Measurements from ENCODE around the gene TPCN2.

The TPCN2 gene

GRCh38 chr11:69010964-69011623 lies 37.6 kb upstream of the TPCN2 start:
- peak; percentile 22 for DNase-seq (ENCODE audit: low read depth)

- no peak for DNase-seq (ENCODE audit: low read depth)
These were observed 37.1 kb upstream of the TPCN2 start for GRCh38 chr11:69011624-69012091.

DNA sequence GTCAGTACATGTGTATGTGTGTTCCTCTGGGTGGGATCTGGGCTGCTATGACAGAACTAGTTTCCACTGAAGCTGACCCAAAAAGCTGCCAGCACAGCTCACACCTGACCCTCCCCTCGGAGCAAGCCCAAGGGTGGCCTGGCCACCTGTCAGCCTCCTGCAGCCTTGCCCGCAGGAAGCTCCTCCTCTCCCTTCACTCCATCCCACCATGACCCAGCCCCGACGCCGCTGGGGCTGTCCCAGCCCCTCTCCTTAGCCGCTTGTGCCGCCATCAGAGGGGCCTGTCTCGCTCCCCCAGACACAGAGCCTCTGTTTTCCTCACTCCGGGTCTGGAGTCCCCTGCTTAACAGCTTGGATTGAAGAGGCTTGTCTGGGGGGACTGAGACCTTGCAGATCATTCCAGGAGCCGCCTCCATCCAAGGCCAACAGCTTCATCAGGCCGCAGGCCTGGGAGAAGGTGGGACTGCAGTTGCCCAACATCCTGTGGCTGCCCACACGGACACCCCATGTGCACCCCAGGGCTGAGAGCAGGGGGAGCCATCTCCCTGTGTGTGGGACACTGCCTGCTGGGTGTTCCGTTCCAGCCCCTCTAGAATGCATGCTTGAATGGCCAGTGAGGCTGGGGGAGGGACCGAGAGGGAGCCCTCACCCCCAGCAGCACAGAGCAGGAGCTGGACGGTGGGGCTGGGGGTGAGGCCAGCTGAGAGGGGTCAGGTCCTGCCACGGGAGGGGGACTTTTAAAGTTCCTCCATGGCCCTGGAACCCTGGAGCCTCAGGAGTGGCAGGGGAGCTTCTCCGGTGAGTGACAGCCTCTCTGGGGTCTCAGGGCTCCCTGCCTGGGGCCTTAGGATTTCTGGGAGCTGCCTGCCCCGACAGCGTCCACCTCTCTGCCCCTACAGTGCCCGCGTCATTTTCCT lies 36.4 kb upstream of the TPCN2 start:
- DNase-seq (ENCODE audit: low read depth), result no peak

DNA sequence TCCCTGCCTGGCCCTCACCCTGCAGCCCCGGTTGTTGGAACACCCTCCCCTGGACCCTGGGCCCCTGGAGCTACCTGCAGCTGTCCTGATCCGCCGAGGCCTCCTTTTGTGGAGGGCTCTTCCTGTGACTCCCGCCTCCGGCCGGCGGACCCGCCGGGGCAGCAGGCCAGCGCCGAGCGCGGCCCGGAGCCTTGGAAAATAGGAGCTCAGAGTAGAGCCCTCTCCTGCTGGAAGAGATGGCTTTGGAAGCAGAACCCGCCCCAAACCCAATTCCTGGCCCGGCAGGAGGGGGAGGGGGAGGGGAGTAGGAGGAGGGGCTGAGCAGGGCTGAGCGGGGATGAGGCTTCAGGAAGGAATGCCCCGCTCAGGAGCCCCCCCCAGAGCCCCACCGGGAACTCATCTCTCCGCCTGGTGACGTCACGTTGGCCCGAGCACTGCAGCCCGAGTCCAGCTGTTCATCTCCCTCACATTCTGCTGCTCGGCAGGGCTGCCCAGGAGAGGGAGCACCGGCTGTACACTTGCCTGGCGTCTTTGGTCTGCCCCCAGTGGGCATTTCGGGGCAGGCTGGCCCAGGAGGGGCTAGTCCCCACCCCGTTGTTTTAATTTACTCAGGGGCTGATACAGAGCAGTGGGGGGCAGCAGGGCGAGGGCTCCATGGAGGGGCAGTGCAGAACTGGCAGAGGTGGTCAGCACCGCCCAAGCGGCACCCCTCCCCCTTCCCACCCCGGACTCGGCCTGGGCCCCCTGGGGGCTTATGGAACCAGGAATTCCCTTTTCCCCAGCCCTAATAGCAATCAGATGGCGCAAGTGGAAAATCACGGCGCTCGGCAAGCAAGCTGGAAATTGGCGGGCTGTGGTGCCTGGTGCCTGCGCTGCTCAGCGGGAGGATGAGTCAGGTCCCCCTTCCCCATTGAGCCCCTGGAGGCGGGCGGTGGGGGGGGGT lies 35.5 kb upstream of the TPCN2 start, which contains the start of gene MRGPRF:
Gene MRGPRF (minus strand): TSS at position 238 of the 943 bp plus-strand sequence. CDS start 3,345 bp downstream, outside the sequence.
- no peak for DNase-seq (ENCODE audit: low read depth)

- DNase-seq (ENCODE audit: low read depth), result no peak
These were observed 34.5 kb upstream of the TPCN2 start for GRCh38 chr11:69014084-69014851.

- no peak for DNase-seq (ENCODE audit: low read depth)
These were observed 33.7 kb upstream of the TPCN2 start for GRCh38 chr11:69014898-69015549.

DNA sequence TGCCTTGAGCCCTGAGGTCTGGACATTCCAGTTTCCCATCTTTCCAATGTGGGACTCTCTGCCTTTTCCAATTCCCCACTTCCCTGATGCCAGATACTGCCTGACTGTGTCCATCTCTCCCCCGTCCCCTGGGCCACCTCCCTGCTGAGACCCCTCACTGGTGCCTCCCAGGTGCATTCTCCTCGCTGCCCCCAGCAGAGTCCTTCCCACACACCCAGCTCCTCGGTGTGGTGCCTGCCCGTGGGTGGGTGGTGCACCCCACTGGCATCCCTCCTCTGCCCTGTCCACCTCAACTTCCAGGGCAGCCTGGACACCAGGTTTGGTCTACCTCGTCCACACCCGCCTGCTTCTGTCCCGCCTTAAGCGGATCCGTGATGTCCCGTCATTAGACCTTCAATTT lies 30.8 kb upstream of the TPCN2 start:
- DNase-seq (ENCODE audit: low read depth), result no peak

GRCh38 chr11:69018924-69019323 lies 29.8 kb upstream of the TPCN2 start:
- no peak for DNase-seq (ENCODE audit: low read depth)

DNA sequence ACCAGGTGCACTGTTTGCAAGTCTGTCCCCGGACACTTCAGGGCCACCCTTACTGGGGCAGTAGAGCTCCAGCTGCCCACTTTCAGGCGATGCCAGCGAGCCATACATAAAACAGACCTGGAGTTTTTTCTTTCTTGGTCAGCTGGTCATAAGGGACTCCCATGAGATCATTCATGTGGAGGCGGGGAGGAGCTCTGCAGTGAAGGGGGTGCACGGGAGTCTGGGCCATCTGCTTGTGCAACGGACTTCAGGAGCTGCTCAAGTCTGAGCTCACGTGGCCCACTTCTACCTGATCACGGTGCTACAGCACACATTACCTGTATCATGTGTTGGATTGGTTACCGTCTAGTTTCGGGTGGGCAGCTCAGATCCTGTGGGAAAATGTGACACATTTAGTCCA lies 26.5 kb upstream of the TPCN2 start:
- DNase-seq (ENCODE audit: low read depth), result no peak

DNA sequence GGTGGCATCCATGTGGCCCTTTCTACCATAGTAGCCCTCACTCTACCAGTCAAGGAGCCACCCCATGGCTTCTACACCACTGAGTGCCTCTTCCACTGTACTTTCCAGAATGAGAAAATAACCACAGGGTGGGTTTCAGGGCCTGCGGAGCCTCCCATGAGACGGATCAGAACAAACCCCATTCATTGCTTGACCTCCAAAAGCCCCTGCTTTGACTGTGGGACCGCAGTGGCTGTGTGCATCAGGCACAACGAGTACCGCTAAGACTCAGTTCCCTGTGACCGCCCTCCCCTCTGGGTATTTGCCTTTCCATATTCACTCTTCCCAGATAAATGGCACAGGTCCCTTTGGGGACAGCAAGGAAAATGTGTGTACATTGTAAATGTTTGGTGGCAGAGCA lies 24.2 kb upstream of the TPCN2 start:
- DNase-seq (ENCODE audit: low read depth), result no peak

- no peak for DNase-seq (ENCODE audit: low read depth)
These were observed 20.9 kb upstream of the TPCN2 start for GRCh38 chr11:69027704-69028372.

- DNase-seq (ENCODE audit: low read depth), result no peak
These were observed 18.4 kb upstream of the TPCN2 start for GRCh38 chr11:69030301-69030700.

- no peak for DNase-seq (ENCODE audit: low read depth)
These were observed 15.9 kb upstream of the TPCN2 start for GRCh38 chr11:69032833-69033232.

DNA sequence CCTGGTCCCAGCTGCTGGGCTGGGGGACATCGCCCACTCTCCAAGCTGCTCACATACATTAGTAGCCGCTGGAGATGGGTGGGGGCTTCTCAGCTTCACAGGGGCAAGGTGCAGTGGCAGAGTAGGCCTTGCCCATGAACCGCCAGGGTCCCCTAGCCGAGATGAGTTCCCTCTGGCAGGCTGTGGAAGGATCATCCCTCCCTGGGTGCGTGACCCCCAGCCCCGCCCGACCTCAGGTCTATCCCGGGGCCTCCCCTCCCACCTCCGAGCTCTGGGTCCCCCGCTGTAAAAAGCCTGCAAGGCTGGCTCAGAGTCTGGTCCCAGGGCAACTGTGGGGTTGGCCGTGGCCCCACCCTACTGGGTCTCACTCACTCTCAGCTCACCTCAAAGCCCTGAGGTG lies 15.3 kb upstream of the TPCN2 start:
- no peak for DNase-seq (ENCODE audit: low read depth)

DNA sequence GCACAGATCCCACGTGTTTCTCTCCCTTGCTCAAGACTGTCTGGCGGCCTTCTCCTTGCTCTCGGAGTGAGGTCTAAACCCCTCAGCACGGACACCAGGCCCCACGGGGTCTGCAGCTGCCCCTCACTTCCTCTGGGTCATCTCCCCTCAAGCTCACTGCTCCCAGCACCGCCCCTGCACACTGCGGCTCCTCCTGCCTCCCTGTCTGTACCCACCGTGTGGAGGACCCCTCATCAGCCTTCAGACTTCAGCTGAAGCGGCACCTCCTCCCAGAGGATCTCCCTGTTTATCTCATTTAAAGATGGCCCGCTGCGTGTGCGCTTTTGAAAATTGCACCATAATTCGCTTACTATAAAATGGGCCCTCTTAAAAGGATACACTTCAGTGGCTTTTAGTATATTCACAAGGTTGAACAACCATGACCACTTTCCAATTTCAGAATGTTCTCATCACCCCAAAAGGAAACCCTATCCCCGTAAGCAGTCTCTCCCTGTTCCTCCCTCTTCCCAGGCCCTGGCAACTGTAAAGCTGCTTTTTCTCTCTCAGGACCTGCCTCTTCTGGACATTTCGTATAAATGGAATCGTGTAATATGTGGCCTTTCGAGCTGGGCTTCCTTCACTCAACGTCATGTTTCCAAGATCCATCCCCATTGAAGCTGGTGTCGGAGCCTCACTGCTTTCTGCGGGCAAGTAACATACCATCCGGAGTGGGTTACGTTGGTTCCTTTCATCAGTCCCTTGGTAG lies 14.4 kb upstream of the TPCN2 start:
- no peak for DNase-seq (ENCODE audit: low read depth)

DNA sequence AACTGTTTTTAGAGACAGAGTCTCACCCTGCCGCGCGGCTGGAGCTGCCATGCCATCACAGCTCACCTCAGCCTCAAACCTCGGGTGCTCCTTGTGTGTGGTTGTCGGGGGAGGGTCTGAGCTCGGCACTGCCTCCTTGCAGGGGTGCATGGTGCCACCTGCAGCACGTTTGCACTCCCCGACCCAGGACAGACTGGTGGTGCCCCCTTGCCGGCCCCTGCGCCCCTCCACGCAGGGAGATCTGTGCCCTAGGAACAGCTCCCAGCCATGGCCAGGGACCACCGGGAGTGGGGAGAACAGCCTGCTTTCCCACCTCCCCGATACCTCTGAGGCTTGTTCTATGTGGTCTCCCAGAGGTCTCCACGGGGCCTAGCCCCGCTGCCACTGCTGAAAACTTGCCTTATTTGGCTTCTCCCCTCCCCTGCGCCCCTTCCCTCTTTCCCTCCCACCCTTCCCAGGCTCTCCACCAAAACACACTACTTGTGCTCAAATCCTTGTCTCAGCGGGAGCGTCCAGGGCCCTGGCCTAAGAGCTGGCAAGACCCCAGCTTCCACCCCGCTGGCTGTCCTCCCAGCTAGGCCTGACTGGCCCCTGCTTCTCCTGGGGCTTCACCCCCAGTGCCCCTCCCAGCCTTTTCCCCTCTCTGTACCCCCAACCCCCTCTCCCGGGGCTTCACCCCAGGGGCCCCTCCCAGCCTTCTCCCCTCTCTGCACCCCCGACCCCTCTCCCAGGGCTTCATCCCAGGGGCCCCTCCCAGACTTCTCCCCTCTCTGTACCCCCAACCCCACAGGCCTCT lies 13.4 kb upstream of the TPCN2 start:
- DNase-seq (ENCODE audit: low read depth), result no peak

DNA sequence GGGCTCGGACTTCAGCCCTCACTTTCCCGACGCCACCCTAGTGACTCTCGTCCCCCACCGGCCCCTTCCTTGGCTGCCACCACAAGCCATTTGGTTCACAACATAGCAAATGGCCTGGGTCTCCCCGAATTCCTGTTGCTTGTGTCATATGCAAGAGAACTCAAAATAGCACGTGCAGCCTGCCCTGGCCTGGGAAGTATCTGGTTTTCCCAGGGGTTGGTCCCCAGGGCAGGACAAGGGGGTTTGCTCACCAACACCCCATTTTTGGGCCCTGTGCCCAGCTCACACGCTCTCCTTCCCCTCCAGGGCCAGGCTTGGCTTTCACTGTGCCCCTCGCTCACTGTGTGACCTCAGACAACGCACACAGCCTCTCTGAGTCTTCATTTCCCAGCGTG lies 12.8 kb upstream of the TPCN2 start:
- no peak for DNase-seq (ENCODE audit: low read depth)

GRCh38 chr11:69037074-69037473 lies 11.7 kb upstream of the TPCN2 start:
- DNase-seq (ENCODE audit: low read depth), result no peak

DNA sequence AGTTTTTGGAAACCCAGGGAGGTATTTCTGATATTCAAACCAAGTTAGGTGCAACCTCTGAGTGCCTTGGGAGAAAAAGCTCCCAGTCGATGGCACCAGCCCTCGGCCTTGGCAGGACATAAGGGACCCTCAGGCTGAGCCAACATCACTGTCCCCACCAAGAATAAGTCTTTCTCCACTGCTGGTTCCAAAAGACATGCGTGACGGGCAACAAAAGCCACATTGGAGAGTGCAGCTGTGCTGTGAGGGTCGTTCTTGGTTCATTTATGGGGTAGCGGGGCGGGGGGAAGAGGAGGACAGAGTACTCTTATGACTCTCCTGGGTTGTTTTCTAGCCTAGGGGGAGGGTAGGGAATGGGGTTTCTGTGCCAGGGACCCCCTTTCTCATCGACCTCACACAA lies 11.2 kb upstream of the TPCN2 start:
- no peak for DNase-seq (ENCODE audit: low read depth)
